Measurements from ENCODE around the gene BACE2. TPM values are rescaled to one million over a fixed set of nuclear protein-coding genes. Genes with fewer than 3 reads are reported as not detected.
"Not testable (repeated sequence)": the region's sequence is repeated elsewhere in the genome, so short reads cannot be mapped to it uniquely, and the experiment has no call there.

The BACE2 gene
- polyA plus RNA-seq, 2 donors, result 20.4 to 23.2 TPM

DNA sequence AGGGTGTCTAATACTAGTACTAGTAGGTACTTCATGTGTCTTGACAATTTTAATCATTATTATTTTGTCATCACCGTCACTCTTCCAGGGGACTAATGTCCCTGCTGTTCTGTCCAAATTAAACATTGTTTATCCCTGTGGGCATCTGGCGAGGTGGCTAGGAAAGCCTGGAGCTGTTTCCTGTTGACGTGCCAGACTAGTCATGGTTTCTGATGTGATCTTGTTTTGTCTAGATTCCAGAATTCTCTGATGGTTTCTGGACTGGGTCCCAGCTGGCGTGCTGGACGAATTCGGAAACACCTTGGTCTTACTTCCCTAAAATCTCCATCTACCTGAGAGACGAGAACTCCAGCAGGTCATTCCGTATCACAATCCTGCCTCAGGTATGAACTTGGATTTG, 82.6 kb downstream of the BACE2 start:
- peaks cover 0 to 35% of the 10 kb centered on the region in 2 donors for H3K36me3 ChIP-seq (ENCODE audit: control insufficient read depth in 2 of 2, insufficient read depth in 2 of 2, low read length in 1 of 2)
- WGBS, 2 donors, result 41 to 43% methylated on average over 8 of the region's 8 CpGs
- peaks cover 0 to 2% of the 10 kb centered on the region in 2 donors for H3K9me3 ChIP-seq (ENCODE audit: control insufficient read depth in 2 of 2, insufficient read depth in 1 of 2, low read depth in 1 of 2, low read length in 1 of 2)
- no peaks in the 10 kb centered on the region for H3K27me3 ChIP-seq (ENCODE audit: control insufficient read depth in 1 of 2, insufficient read depth in 2 of 2, low read length in 2 of 2)
- peaks cover 0 to 2% of the 10 kb centered on the region in 2 donors for H3K4me1 ChIP-seq (ENCODE audit: control insufficient read depth in 2 of 2, insufficient read depth in 2 of 2, low read length in 1 of 2)
- H3K4me3 ChIP-seq (ENCODE audit: low read depth in 1 of 2, low read length in 2 of 2), result no peak overlapping the region
- H3K27ac ChIP-seq (ENCODE audit: low read depth in 2 of 2, low read length in 1 of 2), result peak overlapping the region in 1 of 2 donors; percentile 44

DNA sequence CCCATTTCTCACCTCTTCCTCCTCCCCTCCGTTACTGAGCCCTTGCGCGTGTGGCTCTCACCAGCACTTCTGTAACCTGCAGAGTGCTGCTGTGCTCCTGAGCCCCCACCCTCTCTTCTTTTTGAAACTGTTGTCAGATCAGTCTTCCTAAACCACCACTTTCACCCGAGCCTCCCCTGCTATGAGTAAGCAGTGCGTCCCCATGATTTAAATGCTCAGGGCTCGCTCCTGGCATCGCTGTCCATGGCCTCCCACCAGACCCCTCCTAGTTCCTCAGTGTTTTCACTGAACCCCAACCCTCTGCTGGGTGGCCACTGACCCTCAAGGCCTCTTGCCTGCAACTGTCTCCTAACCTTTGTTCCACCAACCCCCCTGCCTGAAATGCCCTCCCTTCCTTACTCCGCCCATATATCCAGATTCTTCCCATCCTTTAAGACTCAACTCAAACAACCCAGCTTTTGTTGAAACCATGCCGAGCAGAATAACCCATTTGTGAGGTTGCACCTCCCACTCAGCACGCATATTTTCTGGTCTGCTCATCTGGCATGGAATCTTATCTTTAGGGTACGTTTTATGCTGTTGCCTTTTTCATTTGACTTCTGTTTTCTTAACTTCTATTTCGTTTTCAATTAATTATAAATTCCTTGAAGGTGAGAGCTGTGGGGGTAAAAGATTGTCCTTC, 84.1 kb downstream of the BACE2 start:
- Histone ChIP-seq H3K27ac (ENCODE audit: low read depth in 2 of 2, low read length in 1 of 2) (no peak overlapping the region), H3K4me3 (ENCODE audit: low read depth in 1 of 2, low read length in 2 of 2) (no peak overlapping the region), H3K9me3 (ENCODE audit: control insufficient read depth in 2 of 2, insufficient read depth in 1 of 2, low read depth in 1 of 2, low read length in 1 of 2) (no peaks in the 10 kb centered on the region), H3K27me3 (ENCODE audit: control insufficient read depth in 1 of 2, insufficient read depth in 2 of 2, low read length in 2 of 2) (no peaks in the 10 kb centered on the region), H3K36me3 (ENCODE audit: control insufficient read depth in 2 of 2, insufficient read depth in 2 of 2, low read length in 1 of 2) (peaks cover 0 to 25% of the 10 kb centered on the region in 2 donors), H3K4me1 (ENCODE audit: control insufficient read depth in 2 of 2, insufficient read depth in 2 of 2, low read length in 1 of 2) (peaks cover 0 to 2% of the 10 kb centered on the region in 2 donors)
- 87 to 91% methylated on average over 12 of the region's 12 CpGs for WGBS, 2 donors

DNA sequence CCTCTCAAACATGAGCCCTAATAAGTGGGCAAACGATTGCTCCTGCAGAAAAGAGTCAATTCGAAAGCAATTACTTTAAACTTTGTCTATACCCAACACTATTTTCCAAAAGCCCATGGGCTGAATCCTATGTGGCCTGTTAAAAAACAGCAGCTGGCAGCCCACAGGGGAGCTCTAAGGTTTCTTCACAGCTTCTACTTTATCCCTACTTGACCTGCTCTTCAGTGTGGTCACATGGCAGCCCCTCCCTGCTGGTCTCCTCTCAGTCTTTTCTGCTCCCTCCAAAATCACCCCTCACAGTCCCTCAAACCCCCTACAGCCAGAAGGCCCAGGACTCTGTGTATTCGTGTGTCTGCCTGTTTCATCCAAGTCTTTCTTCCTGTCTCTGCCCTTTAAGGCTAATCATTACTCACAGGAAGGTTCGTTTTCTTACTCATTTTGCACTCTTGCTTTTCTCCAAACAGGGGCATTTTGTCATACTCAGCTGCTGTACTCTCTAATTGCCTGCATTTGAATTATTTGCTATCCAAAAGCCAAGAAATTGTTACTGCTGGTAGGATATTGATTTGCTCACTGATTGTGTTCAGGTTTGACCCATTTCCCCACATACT, 86.2 kb downstream of the BACE2 start:
- H3K27ac ChIP-seq (ENCODE audit: low read depth in 2 of 2, low read length in 1 of 2), result no peak overlapping the region
- peaks cover 0 to 13% of the 10 kb centered on the region in 2 donors for H3K36me3 ChIP-seq (ENCODE audit: control insufficient read depth in 2 of 2, insufficient read depth in 2 of 2, low read length in 1 of 2)
- no peak overlapping the region for H3K4me3 ChIP-seq (ENCODE audit: low read depth in 1 of 2, low read length in 2 of 2)
- H3K9me3 ChIP-seq (ENCODE audit: control insufficient read depth in 2 of 2, insufficient read depth in 1 of 2, low read depth in 1 of 2, low read length in 1 of 2), result no peaks in the 10 kb centered on the region
- peaks cover 0 to 2% of the 10 kb centered on the region in 2 donors for H3K4me1 ChIP-seq (ENCODE audit: control insufficient read depth in 2 of 2, insufficient read depth in 2 of 2, low read length in 1 of 2)
- 63 to 74% methylated on average over 4 of the region's 4 CpGs for WGBS, 2 donors
- H3K27me3 ChIP-seq (ENCODE audit: control insufficient read depth in 1 of 2, insufficient read depth in 2 of 2, low read length in 2 of 2), result no peaks in the 10 kb centered on the region

DNA sequence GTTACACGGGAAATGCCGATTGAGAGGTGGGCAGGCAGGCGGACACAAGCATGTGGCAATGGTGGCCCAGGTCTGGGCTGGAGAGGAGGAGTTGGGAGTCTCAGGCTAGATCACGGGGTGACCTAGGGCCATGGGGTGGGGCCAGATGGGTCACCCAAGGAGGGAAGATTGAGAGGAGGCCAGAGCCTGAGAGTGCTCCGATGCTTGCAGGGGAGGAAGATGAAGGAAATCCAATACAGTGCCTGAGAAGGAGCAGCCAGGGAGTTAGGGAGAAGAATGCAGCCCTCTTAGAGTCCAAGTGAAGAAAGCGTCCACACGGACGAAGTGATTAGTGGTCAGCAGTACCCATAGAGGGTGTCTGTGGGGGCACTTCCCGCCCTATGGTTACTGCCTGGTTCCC, 87.2 kb downstream of the BACE2 start:
- Histone ChIP-seq H3K36me3 (ENCODE audit: control insufficient read depth in 2 of 2, insufficient read depth in 2 of 2, low read length in 1 of 2) (peaks cover 0 to 13% of the 10 kb centered on the region in 2 donors), H3K9me3 (ENCODE audit: control insufficient read depth in 2 of 2, insufficient read depth in 1 of 2, low read depth in 1 of 2, low read length in 1 of 2) (no peaks in the 10 kb centered on the region), H3K27ac (ENCODE audit: low read depth in 2 of 2, low read length in 1 of 2) (no peak overlapping the region), H3K4me1 (ENCODE audit: control insufficient read depth in 2 of 2, insufficient read depth in 2 of 2, low read length in 1 of 2) (peaks cover 0 to 2% of the 10 kb centered on the region in 2 donors), H3K27me3 (ENCODE audit: control insufficient read depth in 1 of 2, insufficient read depth in 2 of 2, low read length in 2 of 2) (no peaks in the 10 kb centered on the region), H3K4me3 (ENCODE audit: low read depth in 1 of 2, low read length in 2 of 2) (no peak overlapping the region)
- WGBS, 2 donors, result 90 to 94% methylated on average over 9 of the region's 9 CpGs

DNA sequence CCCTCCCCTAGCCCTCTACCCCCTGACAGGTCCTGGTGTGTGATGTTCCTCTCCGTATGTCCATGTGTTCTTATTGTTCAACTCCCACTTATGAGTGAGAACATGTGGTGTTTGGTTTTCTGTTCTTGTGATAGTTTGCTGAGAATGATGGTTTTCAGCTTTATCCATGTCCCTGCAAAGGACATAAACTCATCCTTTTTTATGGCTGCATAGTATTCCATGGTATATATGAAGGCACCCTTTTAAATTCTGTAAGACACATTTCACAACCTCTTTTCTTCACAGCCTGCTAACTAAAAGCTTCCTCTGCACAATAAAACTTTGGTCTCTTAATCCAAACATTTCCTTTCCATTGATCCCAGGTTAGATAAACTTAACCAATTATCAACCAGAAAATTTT, 88.3 kb downstream of the BACE2 start:
- not testable (repeated sequence) for H3K27ac ChIP-seq (ENCODE audit: low read depth in 2 of 2, low read length in 1 of 2); H3K4me1 ChIP-seq (ENCODE audit: control insufficient read depth in 2 of 2, insufficient read depth in 2 of 2, low read length in 1 of 2); H3K4me3 ChIP-seq (ENCODE audit: low read depth in 1 of 2, low read length in 2 of 2); H3K9me3 ChIP-seq (ENCODE audit: control insufficient read depth in 2 of 2, insufficient read depth in 1 of 2, low read depth in 1 of 2, low read length in 1 of 2); H3K27me3 ChIP-seq (ENCODE audit: control insufficient read depth in 1 of 2, insufficient read depth in 2 of 2, low read length in 2 of 2)
- 97 to 100% methylated on average over 1 of the region's 1 CpG for WGBS, 2 donors
- H3K36me3 ChIP-seq (ENCODE audit: control insufficient read depth in 2 of 2, insufficient read depth in 2 of 2, low read length in 1 of 2), result peaks cover 0 to 14% of the 10 kb centered on the region in 2 donors

DNA sequence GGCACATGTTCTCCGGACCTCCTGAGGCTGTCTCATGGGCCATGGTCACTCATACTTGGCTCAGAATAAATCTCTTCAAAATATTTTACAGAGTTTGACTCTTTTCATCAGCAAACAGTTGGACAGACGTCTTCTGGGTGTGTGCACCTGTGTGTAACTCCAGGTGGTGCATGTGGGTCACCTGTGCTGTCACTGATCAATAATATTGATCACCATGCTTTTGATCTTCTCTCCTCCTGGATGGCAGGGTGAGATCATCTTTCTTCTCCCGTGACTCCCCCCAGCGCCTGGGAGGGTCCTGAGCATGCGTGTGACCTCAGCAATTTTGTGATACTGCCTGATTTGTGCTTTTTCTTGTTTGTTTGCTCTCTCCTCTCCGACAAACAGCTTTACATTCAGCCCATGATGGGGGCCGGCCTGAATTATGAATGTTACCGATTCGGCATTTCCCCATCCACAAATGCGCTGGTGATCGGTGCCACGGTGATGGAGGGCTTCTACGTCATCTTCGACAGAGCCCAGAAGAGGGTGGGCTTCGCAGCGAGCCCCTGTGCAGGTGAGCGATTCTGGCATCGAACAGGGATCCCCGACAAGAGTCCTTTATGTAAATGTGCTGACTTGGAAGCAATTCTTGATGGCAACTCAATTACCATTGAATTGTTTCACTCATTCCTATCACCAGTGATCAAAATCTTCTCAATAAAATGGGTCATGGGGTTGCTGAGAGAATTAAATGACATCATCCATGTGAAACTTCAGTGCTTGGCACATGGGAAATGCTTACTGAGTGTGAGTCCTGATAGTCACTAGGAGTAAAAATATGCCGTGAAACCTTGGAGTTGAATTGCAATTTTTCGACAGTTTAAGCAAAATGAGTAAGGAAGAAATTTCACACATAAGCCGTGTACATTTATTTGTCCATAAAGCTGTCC, 89.1 kb downstream of the BACE2 start:
- peaks cover 0 to 9% of the 10 kb centered on the region in 2 donors for H3K36me3 ChIP-seq (ENCODE audit: control insufficient read depth in 2 of 2, insufficient read depth in 2 of 2, low read length in 1 of 2)
- no peak overlapping the region for H3K27ac ChIP-seq (ENCODE audit: low read depth in 2 of 2, low read length in 1 of 2)
- no peaks in the 10 kb centered on the region for H3K27me3 ChIP-seq (ENCODE audit: control insufficient read depth in 1 of 2, insufficient read depth in 2 of 2, low read length in 2 of 2)
- H3K9me3 ChIP-seq (ENCODE audit: control insufficient read depth in 2 of 2, insufficient read depth in 1 of 2, low read depth in 1 of 2, low read length in 1 of 2), result no peaks in the 10 kb centered on the region
- peaks cover 0 to under 1% of the 10 kb centered on the region in 2 donors for H3K4me1 ChIP-seq (ENCODE audit: control insufficient read depth in 2 of 2, insufficient read depth in 2 of 2, low read length in 1 of 2)
- 94% methylated on average over 22 of the region's 22 CpGs for WGBS, 2 donors
- no peak overlapping the region for H3K4me3 ChIP-seq (ENCODE audit: low read depth in 1 of 2, low read length in 2 of 2)

DNA sequence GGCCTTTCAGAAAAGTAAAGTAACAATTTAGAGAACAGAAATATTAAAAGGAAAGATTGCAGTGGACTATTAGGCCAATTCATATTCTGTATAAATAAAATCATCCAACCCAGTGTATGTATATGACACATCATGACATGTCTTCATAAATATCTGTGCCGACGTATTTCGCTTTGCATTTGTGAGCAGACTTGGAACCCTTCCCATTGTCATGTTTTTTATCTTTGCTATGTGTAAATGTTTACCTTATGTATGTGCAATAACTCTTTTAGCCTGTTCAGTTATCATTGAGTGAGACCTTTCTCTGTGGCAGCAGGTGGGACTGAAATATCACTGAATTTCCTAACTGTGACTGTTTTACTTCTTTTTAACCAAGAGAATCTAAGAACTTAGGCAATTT, 90.7 kb downstream of the BACE2 start:
- H3K4me1 ChIP-seq (ENCODE audit: control insufficient read depth in 2 of 2, insufficient read depth in 2 of 2, low read length in 1 of 2), result no peaks in the 10 kb centered on the region
- H3K27ac ChIP-seq (ENCODE audit: low read depth in 2 of 2, low read length in 1 of 2), result no peak overlapping the region
- H3K36me3 ChIP-seq (ENCODE audit: control insufficient read depth in 2 of 2, insufficient read depth in 2 of 2, low read length in 1 of 2), result peaks cover 0 to 4% of the 10 kb centered on the region in 2 donors
- H3K9me3 ChIP-seq (ENCODE audit: control insufficient read depth in 2 of 2, insufficient read depth in 1 of 2, low read depth in 1 of 2, low read length in 1 of 2), result no peaks in the 10 kb centered on the region
- no peak overlapping the region for H3K4me3 ChIP-seq (ENCODE audit: low read depth in 1 of 2, low read length in 2 of 2)
- 66 to 70% methylated on average over 3 of the region's 3 CpGs for WGBS, 2 donors
- no peaks in the 10 kb centered on the region for H3K27me3 ChIP-seq (ENCODE audit: control insufficient read depth in 1 of 2, insufficient read depth in 2 of 2, low read length in 2 of 2)

DNA sequence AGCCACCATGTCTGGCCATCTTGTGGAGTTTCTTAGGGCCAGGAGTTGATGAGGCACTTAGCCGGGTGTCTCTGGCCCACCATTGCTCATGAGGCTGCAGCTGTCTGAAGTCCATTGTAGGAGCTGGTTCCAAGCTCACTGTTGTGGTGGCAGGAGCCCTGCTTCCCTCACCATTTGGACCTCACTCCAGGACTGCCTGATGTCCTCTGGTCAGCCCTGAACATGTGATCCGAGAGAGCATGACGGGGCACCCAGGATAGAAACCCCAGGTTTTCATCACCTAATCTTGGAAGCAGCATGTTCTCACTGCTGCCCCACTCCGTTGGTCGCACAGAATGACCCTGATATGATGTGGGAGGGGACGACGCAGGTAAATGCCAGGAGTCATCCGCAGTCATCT, 92.5 kb downstream of the BACE2 start:
- H3K4me3 ChIP-seq (ENCODE audit: low read depth in 1 of 2, low read length in 2 of 2), result no peak overlapping the region
- H3K9me3 ChIP-seq (ENCODE audit: control insufficient read depth in 2 of 2, insufficient read depth in 1 of 2, low read depth in 1 of 2, low read length in 1 of 2), result no peaks in the 10 kb centered on the region
- H3K4me1 ChIP-seq (ENCODE audit: control insufficient read depth in 2 of 2, insufficient read depth in 2 of 2, low read length in 1 of 2), result no peaks in the 10 kb centered on the region
- H3K27ac ChIP-seq (ENCODE audit: low read depth in 2 of 2, low read length in 1 of 2), result no peak overlapping the region
- 96 to 97% methylated on average over 8 of the region's 8 CpGs for WGBS, 2 donors
- H3K27me3 ChIP-seq (ENCODE audit: control insufficient read depth in 1 of 2, insufficient read depth in 2 of 2, low read length in 2 of 2), result no peaks in the 10 kb centered on the region
- peaks cover 0 to 4% of the 10 kb centered on the region in 2 donors for H3K36me3 ChIP-seq (ENCODE audit: control insufficient read depth in 2 of 2, insufficient read depth in 2 of 2, low read length in 1 of 2)

DNA sequence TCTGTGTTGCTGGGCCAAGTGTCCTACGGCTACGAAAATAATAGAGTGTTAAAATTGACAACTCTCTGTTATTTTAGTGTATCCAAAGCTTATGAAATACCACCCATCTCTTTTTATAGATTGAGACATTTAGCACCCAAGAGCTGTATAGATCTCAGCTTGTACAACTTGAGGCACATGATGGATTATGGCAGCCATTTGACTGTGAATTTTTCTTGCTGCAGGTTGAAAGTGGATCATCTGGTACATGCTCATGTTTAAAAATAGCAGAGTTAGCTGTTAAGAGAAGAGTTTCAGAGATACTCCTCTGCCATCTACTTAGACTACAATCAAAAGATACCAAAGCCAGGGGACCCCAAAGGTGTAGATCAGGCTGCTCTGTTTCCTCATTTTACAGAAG, 99.4 kb downstream of the BACE2 start:
- H3K9me3 ChIP-seq (ENCODE audit: control insufficient read depth in 2 of 2, insufficient read depth in 1 of 2, low read depth in 1 of 2, low read length in 1 of 2), result no peaks in the 10 kb centered on the region
- H3K4me1 ChIP-seq (ENCODE audit: control insufficient read depth in 2 of 2, insufficient read depth in 2 of 2, low read length in 1 of 2), result no peaks in the 10 kb centered on the region
- WGBS, 2 donors, result 94 to 100% methylated on average over 2 of the region's 2 CpGs
- no peaks in the 10 kb centered on the region for H3K27me3 ChIP-seq (ENCODE audit: control insufficient read depth in 1 of 2, insufficient read depth in 2 of 2, low read length in 2 of 2)
- no peaks in the 10 kb centered on the region for H3K36me3 ChIP-seq (ENCODE audit: control insufficient read depth in 2 of 2, insufficient read depth in 2 of 2, low read length in 1 of 2)
- H3K4me3 ChIP-seq (ENCODE audit: low read depth in 1 of 2, low read length in 2 of 2), result no peak overlapping the region
- no peak overlapping the region for H3K27ac ChIP-seq (ENCODE audit: low read depth in 2 of 2, low read length in 1 of 2)

Measured in esophagus (tissue), 2 donors.